Hepatocyte (in vitro differentiated cells): ENCODE results near the gene HOXB3.

Experiments
- EZH2phosphoT487 ChIP-seq: fragments of 200-600 bp; sonication (generic); IDR thresholded peaks from one replicate; pipeline ENCODE4 v1.6.1; 2018; ENCODE audit warnings: antibody characterized with exemption, mild to moderate bottlenecking, low read depth, moderate library complexity; ENCODE audit not compliant: unreplicated experiment, severe bottlenecking
- TF ChIP-seq, protein P1 (sequence below): fragments of 200-600 bp; sonication (generic); IDR thresholded peaks from 2 replicates; pipeline ENCODE4 v1.5.1; 2016; ENCODE audit warnings: antibody characterized with exemption, mild to moderate bottlenecking; ENCODE audit not compliant: poor library complexity

DNA sequence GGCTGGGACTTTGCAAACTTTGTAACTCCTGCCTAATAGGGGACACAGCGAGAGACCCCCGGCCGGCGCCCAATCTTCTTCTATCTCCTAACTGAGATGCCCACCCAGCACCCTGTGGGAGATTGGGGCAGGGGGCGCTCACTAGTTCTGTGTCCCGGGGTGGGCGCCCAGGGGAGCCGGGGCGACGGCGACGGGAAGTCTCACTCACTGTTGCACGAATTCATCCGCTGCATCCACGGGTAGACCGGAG lies 7.4 kb upstream of the HOXB3 start:
- TF ChIP-seq, protein P1, sequence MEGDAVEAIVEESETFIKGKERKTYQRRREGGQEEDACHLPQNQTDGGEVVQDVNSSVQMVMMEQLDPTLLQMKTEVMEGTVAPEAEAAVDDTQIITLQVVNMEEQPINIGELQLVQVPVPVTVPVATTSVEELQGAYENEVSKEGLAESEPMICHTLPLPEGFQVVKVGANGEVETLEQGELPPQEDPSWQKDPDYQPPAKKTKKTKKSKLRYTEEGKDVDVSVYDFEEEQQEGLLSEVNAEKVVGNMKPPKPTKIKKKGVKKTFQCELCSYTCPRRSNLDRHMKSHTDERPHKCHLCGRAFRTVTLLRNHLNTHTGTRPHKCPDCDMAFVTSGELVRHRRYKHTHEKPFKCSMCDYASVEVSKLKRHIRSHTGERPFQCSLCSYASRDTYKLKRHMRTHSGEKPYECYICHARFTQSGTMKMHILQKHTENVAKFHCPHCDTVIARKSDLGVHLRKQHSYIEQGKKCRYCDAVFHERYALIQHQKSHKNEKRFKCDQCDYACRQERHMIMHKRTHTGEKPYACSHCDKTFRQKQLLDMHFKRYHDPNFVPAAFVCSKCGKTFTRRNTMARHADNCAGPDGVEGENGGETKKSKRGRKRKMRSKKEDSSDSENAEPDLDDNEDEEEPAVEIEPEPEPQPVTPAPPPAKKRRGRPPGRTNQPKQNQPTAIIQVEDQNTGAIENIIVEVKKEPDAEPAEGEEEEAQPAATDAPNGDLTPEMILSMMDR: no peak
- no peak for TF ChIP-seq EZH2phosphoT487
